T-helper 2 cell (primary cell): ENCODE data around the gene FBLN7.

Source experiments
- DNase-seq, 5 experiments: peaks; one replicate each; pipeline versions ENCODE4 v3.0.0 to v3.0.0-alpha.2; 2012 to 2022

Gene FBLN7

GRCh38 chr2:112140899-112141625 lies 2.9 kb downstream of the FBLN7 start:
- no peak for DNase-seq

GRCh38 chr2:112141626-112142007 lies 3.4 kb downstream of the FBLN7 start:
- DNase-seq = no peak

- DNase-seq = no peak
Observed at GRCh38 chr2:112142525-112143078, 4.4 kb downstream of the FBLN7 start.

GRCh38 chr2:112143150-112143549 lies 5.0 kb downstream of the FBLN7 start:
- DNase-seq = no peak

- DNase-seq = no peak
Observed at GRCh38 chr2:112144966-112145365, 6.8 kb downstream of the FBLN7 start.

- DNase-seq = no peak
Observed at GRCh38 chr2:112147382-112148168, 9.4 kb downstream of the FBLN7 start.

GRCh38 chr2:112148477-112148876 lies 10.3 kb downstream of the FBLN7 start:
- no peak for DNase-seq

GRCh38 chr2:112149194-112149593 lies 11.0 kb downstream of the FBLN7 start:
- no peak for DNase-seq

- no peak for DNase-seq
Observed at GRCh38 chr2:112149866-112150435, 11.8 kb downstream of the FBLN7 start.

- DNase-seq = no peak
Observed at GRCh38 chr2:112150447-112150846, 12.3 kb downstream of the FBLN7 start.

- DNase-seq = no peak
Observed at GRCh38 chr2:112150851-112151250, 12.7 kb downstream of the FBLN7 start.

- DNase-seq = no peak
Observed at GRCh38 chr2:112151271-112151670, 13.1 kb downstream of the FBLN7 start.

- DNase-seq = no peak
Observed at GRCh38 chr2:112151701-112152440, 13.7 kb downstream of the FBLN7 start.

- DNase-seq = no peak
Observed at GRCh38 chr2:112152476-112153178, 14.4 kb downstream of the FBLN7 start.

- DNase-seq = no peak
Observed at GRCh38 chr2:112153179-112153490, 14.9 kb downstream of the FBLN7 start.

- DNase-seq = no peak
Observed at GRCh38 chr2:112153501-112153900, 15.3 kb downstream of the FBLN7 start.

- peak in 1 of 5 experiments; percentile 77 for DNase-seq
Observed at GRCh38 chr2:112154246-112155117, 16.3 kb downstream of the FBLN7 start.

- peak in 2 of 5 experiments; percentile 15 to 82 for DNase-seq
Observed at GRCh38 chr2:112155331-112156151, 17.4 kb downstream of the FBLN7 start.

GRCh38 chr2:112156152-112156986 lies 18.2 kb downstream of the FBLN7 start:
- peak in 2 of 5 experiments; percentile 28 to 63 for DNase-seq
